Central memory CD4-positive, alpha-beta T cell (primary cell): ENCODE data around the gene CREBZF.

Source experiments
- DNase-seq: peaks from one replicate; pipeline ENCODE4 v3.0.0; 2022
- total RNA-seq, 3 experiments: gene quantifications; one replicate each; lab custom pipeline; 2026; lab: John Stamatoyannopoulos, UW

Gene CREBZF, protein sequence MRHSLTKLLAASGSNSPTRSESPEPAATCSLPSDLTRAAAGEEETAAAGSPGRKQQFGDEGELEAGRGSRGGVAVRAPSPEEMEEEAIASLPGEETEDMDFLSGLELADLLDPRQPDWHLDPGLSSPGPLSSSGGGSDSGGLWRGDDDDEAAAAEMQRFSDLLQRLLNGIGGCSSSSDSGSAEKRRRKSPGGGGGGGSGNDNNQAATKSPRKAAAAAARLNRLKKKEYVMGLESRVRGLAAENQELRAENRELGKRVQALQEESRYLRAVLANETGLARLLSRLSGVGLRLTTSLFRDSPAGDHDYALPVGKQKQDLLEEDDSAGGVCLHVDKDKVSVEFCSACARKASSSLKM
- total RNA-seq: 104 to 266 (median 253) reads per million in 3 experiments

DNA sequence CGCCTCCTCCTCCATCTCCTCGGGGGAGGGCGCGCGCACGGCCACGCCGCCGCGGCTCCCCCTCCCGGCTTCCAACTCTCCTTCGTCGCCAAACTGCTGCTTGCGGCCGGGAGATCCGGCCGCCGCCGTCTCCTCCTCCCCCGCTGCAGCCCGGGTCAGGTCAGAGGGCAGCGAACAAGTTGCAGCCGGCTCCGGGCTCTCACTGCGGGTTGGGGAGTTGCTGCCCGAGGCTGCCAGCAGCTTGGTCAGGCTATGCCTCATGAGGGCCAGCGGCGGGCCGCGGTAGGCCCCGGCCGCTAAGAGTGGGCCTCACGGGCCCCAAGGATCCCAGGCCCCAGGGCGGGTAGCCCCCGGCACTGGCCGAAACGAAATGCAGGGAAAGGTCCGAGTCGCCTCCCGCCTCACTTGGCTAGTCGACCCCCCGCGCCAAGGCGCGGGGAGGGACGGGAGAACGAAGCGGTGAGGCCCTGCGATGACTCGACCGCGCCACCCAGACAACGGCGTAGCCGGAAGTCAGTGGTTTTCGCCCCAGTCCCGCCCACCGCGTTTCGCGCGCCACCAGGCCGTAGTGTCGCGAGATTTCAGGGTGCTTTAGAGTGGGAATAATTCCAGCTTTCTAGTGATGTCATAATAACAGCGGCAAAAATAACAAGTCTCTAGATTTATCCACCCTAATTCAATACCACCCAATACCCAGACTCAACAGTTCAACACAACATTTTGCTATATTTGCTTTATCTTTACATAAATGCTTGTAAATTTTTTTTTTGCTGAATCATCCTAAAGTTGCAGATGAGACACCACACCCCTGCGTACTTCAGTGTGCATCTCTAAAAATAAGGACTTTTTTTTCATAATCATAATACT lies at the start of gene CREBZF:
Gene CREBZF, minus strand, starts transcription at position 515 of the 867 bp plus-strand sequence. Its CDS starts 254 bp downstream, at position 261.
- peak; percentile 91 for DNase-seq

DNA sequence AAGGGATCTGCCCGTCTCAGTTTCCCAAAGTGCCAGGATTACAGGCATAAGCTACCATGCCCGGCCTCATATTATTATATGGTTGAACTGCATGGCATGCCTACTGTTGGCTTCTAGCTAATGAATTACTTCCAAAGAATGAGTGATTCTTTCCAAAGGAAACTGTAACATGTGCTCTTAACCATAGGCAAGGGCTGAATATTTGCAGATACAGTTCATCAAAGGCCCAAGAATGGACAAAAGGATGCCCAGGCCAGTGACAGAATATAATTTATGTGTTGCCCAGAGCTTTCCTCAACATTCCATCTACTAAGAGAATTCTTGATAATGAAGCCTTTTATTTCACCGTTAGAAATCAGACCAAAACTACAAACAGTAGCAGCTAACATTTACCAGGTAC lies 48.0 kb upstream of the CREBZF start:
- no peak for DNase-seq

DNA sequence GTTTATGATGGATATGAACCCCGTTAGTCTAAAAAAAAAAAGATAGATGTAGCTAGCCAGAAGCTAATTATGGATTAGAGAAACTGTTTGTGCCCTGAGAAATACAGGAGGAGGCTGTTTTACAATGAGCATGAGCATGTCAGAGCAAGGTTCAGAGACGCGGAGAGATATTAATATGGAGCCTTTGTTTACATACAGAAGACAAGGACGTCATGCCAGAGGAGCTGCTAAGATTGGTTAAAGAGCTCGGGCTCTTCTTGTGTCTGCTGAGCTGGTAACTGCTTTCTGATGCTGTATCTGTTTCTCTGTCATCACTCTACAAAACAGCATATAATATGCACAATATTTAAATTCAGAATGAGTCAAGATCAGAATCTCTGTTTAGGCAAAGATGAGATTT lies 46.0 kb upstream of the CREBZF start:
- no peak for DNase-seq

DNA sequence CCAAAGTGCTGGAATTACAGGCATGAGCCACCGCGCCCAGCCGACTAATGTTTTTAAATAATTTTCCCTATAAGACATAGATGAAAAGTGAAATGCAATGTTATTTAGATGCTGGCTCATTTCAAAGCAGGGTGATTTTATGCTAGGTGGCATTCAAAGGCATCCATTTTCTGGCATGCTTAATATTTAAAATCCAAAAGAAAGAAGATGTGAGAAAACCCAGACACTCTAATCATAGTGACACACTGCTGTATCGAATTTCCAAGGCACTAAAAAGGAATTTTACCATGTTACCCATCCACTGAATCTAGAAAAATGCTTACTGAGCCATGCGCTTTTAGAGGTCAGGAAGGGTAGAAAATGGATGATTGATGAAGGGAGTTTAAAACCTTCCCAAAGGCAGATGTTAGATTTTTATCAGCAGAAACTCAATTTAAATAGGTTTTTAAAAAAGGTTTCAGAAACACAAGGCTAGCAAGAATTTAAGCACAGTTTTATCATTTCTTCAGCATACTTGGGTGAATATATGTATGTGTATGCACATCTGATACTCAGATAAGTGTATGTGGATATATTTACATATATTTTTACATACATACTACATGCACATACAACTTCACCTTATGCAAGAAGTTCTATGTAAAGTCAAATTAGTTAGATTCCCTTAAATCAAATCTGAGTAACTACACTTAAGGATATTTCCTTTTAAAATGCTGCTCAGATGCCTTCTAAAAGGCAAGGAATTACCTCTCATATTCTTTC lies 45.2 kb upstream of the CREBZF start:
- no peak for DNase-seq

DNA sequence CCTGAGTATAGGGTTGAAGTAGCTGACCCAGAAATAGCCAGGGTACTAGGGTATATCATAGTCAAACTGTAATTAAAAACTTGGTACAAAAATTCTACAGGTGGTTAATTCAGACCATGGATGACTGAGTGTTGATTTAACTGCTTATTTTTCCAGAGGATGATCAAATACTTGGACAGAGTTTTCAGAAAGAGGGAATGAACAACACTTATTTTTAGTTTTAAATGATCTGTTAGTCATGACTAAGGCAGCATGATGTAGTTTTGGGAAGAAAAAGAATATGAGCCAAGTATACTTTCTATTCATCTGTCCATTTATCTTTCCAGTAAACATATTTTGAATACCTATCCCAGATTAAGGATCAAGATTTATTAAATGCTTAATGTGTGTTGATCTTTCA lies 40.9 kb upstream of the CREBZF start:
- DNase-seq: no peak

DNA sequence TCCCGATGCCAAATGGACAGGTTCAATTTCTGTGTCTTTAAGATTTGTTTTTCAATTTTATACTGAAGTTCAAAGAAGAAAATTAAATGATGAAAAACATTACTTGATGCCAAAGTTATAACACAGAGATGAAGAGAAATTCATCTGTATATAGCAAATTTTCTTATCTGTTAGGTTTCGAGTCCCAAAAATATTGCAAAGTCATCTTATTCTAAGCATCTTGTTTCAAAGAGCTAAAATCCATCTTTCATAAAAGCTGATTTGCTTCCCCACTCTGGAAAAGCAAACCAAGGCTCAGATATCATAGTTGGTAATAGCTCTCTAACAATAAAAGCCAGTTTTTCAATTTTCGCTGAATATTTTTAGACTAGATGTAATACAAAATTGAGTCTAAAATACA lies 40.0 kb upstream of the CREBZF start:
- no peak for DNase-seq

DNA sequence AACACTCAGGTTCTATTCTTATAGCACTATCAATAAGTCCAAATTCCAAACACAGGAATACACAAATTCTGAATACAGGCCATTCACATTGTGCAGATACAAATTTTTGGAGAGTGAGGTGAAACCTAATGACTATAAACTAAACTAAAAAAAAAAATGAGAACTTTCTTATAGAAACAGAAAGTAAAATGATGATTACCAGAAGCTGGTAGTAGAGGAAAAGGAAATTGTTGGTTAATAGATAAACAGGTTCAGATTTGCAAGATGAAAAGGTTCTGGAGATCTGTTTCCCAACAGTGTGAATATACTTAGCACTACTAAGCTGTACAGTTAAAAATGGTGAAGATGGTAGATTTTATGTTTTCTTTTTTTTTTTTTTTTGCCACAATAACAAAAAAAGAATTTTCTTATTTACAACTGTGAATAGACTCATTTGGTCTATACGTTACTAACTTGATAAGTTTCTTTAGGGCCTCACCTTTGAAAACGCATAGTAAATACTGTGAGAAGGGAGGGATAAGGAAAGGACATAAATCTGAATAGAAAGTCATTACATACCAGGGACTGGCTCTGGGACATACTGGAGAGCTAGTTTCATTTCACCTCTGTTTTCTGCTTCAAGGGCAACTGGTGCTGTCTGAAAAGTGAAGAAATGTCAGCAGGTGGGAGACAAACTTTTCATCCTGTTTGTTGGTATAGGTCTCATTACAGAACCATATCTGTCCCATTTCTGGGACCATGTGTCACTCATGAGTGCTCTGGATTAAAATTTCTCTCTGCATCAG lies 35.2 kb upstream of the CREBZF start:
- peak; percentile 35 for DNase-seq

DNA sequence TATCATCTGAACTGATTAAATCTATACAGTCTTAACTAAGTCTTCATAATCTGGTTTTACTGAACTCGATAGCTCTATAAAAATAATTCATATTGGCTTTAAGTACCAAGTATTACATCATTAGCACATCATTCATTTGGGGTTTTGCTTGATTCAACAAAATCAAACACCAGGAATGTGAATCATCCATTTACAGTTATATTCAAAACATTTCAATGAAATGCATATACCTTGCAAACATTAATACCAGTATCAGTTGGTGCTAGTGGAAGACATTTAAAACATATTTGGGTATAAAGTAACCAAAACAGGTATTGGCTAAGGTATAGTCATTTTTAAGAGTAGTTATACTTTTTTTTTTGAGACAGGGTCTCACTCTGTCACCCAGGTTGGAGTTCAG lies 33.3 kb upstream of the CREBZF start:
- no peak for DNase-seq

DNA sequence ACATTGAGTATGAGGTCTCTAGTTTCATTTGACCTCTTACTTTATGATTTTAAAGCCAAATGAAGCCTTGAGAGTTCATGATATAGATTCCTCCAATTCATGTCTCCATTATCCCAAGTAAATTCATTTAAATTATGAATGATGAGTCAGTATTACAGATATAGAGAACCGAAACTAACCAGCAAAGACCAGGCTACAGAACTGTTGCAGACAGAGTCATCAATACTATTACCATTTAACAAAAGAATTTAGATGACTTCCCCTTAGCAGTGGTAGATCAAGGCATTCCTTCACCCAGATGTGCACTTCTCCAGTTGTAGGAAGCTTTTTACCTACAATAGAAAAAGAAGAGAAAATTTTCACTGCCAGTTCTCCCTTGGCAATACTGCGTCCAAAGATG lies 32.8 kb upstream of the CREBZF start:
- no peak for DNase-seq

DNA sequence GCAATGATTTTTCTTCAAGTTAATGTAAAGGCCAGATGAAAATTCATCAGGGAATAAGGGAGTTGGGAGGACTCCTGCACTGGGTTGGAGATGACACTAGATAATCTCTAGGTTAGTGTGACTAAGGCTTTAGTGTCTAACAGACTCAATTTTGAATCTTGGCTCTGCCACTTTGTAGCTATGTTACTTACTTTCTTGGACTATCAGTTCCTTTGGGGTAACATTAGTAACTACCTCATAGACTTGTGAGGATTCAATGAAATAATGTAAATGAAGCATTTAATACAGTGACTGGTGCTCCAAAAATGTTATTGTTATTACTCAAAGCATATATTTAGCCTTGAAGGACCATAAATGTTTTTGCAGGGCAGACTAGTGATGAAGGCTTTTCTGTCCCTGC lies 30.6 kb upstream of the CREBZF start:
- DNase-seq: no peak

DNA sequence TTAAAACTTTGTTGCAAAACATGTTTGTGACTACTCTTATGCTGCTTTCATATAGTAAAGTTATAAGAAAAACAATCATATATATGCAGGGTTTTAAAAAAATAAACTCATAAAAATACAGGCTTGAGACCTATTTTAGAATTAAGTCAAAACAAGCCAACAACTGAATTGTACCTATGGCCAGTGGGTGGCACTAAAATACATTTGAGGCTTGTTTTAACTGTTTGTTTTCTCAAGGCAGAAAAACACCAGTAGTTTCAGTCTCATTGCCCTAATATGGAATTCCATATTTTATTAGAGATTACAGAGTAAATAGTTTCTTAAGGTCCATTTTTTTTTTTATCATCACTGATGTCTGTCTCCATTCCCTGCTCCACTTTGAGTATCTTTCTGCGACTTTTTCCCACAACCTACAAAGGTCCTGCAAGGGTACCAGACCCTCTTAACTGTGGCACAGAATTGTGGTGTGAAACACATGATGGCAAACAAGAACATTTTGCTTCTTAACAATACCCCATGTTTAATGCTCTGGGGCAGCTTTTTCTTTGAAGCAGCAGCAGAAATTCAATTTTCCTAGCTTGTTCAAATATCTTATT lies 29.6 kb upstream of the CREBZF start:
- DNase-seq: peak; percentile 35

DNA sequence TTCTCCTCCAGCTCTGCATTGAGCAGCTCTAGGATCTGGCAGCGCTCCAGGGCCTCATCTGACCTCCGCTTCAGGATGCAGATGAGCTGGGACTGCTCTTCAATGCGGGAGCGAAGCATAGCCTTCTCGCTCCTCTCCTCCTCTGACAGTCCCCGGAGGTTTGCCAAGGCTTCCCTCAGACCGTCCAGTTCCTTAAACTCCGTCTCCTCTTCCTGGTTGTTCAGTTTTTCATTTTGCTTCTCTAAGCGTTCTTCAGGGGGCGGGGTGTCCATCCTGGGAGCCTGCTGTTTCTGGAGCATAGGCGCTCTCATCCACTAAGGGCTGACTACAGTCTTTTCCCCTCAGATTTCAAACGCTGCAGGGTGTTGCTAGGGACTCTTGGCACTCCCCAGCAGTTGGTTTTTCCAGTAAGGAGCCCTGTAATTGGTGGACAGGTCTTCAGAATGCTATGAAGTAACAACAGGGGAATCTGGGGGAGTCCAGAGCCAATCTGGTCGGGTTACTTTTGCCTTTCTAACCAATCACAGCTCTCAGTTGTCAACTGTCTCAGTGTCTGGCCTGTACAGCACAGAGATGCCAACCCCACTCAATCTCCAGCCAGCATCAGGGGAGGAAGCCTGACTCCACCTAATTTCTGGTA lies 21.0 kb upstream of the CREBZF start, which contains the start of gene CCDC89:
Gene CCDC89, minus strand, starts transcription at position 376 of the 640 bp plus-strand sequence. Its CDS starts 65 bp downstream, at position 311.
- no peak for DNase-seq

DNA sequence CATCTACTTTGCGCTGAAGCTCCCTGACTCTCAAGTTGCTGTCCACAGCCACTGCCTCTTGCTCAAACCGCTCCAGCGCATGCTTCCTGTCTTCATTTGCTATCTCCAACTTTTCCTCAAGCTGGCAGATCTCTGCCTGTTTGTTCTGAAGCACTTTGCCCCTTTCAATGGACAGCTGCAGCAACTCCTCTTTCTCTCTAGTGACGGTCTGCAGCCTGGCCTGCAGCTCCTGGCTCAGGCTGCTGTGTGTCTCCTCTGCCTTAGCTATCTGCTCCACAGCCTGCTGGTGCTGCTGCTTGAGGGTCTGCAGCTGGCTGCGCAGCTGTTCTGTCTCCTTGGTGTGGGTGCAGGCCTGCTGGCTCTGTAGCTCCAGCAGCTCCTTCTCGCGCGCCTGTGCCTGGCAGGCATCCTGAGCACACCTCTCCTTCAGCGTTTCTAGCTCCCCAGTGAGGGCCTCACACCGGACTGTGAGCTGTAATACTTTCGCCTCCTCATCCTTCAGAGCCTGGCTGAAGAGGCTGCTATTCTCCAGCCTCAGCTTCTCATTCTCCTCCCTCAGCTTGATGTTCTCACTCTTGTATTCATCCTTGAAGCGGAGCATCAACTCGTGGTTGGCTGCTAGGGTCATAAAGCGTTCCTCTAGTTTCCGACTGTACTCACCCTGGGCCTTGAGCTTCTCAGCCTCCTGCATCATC lies 20.3 kb upstream of the CREBZF start:
- no peak for DNase-seq

DNA sequence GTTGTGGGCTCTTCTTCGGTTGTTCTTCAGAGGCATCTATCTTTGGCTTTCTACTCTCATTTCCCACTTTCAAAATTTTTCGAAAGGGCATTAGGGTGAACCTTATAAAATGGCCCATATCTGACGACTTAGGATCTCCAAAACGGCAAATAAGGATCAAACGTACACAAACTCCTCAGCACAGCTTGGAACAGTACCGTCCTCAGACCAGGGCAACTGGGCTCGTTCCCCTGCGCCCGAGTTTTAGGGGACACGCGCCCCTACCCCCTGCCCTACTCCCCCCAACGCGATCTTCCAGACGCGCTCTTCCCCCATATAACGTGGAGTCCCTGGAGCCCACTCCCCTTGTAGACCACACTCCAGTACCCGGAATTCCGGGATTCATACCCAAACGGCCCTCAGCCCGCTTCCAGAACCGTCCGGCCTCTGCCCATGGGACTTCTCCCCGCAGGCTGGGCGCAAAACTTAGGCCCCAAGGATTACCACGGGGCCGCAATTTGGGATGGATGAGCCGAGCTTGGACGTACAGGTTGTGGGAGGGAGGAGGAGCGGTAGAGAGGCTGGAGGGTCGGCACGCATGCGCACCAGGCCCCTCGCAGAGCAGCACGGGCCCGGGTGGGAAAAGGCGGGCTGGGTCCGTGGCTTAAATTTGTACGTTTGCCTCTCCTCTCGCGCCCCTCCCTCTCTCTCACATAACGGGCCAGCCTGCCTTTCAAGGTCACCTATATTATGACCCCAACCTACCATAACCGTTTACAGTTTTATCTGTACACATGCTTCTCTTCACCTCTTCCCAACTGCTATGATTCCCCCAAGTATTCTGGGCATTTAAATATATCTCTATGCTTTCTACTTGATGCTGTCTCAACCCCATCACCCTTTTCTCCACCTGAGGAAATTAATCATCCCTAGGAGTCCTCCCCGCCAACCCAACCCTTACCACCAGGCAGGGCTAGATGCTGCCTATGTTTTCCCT lies 17.7 kb upstream of the CREBZF start:
- DNase-seq: peak; percentile 21

DNA sequence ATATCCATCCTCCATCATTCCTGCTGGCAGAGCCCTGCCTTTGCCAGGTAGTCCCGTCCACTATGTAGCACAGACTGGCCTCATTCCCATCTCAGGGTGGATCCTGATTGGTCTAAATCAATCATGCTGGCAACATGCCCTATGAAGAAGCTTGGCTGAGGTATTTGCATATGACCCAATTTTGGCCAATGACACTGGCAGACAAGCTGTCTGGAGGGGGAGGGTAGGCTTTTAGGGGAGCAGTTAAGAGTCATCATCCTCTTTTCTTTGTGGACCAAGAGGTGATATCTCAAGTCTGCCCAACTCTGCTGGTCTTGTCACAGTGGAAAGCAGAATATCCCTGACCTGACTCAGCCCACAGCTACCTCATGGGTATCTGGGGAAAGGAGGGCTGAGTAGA lies 16.0 kb upstream of the CREBZF start:
- DNase-seq: no peak

DNA sequence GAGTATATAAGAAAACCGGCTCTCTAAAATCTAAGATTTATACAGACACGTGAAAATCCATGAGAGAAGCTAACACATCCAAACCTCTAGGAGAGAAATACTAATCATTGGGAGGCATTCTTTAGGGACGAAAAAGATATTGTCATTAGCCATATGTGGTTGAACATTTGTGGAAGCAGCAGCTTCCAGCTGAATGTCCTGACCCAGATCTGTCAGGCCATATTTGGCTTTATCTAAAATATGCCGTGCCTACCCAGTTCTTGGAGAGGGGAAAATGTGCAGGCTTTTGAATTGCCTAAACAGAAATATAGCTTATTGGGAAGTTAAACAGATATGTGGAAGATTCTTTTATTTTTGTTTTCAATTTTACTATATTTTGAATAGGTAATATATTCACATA lies 14.6 kb upstream of the CREBZF start:
- DNase-seq: no peak

DNA sequence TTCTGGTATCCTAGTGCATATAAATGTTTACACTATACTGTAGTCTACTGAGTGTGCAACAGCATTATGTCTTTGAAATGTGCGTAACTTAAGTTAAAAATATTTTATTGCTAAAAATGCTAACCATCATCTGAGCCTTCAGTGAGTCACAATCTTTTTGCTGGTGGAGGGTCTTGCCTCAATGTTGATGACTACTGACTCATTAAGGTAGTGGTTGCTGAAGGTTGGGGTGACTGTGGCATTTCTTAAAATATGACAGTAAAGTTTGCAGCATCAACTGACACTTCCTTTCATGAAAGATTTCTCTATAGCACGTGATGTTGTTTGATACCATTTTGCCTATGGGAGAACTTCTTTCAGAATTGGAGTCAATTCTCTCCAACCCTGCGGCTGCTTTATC lies 8.5 kb upstream of the CREBZF start:
- DNase-seq: no peak

DNA sequence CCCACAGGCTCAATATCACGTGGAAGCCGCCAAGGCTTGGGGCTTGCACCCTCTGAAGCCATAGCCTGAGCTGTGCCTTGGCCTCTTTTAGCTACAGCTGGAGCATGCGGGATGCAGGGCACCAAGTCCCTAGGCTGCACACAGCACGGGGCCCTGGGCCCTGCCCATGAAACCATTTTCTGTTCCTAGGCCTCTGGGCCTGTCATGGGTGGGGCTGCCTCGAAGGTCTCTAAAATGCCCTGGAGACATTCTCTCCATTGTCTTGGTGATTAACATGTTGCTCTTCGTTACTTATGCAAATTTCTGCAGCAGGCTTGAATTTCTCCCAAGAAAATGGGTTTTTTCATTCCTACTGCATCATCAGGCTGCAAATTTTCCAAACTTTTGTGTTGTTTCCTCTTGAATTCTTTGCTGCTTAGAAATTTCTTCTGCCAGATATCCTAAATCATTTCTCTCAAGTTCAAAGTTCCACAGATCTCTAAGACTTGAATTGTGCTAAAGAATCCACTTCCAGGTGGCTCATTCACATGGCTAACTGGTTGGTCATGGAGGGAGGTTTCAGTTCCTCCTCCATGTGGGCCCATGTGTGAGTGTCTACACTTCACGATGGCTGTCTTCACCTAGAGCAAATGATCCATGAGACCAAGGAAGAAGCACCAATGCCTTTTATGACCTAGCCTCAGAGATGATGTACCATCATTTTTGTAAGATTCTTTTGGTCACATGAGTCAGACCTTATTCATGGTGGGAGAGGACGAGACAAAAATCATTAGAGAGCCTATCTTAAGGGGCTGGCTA lies 7.4 kb upstream of the CREBZF start:
- DNase-seq: no peak
